HG02852 (cell line): ENCODE measurements around the gene TRIM46.
"Not testable (repeated sequence)": the region's sequence is repeated elsewhere in the genome, so short reads cannot be mapped to it uniquely, and the experiment has no call there.

ENCODE experiments used
- ATAC-seq: cut with Tn5 transposase; IDR thresholded peaks from one replicate; pipeline ENCODE4 v1.9.1; 2021; ENCODE audit warnings: mild to moderate bottlenecking, moderate library complexity; ENCODE audit not compliant: unreplicated experiment

TRIM46 gene

DNA sequence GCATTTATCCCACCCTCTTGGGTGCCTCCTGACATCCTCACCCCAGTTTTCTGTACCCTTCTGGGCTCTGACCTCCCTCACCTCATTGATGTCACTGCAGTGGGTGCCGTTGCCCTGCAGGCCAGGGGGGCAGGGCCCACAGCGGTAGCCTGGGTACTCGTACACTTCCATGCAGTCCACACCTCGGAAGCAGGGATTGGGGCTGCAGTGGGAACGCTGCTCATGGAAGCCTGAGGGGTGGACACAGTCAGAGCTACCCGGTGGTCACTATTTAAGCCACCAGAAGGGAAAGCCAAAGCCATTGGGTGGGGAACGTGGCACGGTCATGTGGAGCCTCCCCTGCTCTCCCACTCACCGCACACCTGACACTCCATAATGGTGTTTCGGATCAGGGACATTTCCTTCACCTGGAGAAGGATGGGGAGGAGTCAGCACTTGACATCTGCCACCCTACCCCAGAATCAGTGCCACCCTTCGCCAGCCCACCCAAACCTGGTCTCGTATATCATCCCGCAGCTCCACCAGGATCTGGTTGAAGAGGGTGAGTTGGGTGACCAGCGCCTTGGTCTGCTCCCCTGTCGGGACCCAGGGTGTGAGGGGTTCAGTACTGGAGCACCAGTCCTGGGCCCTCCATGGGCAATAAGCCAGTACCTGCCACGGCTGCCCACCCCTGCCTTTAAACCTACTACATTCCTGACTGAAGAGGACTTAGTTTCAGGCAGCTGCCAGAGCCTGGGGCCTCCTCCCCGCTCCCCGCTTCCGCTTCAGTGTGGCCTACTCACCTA lies 29.3 kb downstream of the TRIM46 start:
- ATAC-seq: no peak

DNA sequence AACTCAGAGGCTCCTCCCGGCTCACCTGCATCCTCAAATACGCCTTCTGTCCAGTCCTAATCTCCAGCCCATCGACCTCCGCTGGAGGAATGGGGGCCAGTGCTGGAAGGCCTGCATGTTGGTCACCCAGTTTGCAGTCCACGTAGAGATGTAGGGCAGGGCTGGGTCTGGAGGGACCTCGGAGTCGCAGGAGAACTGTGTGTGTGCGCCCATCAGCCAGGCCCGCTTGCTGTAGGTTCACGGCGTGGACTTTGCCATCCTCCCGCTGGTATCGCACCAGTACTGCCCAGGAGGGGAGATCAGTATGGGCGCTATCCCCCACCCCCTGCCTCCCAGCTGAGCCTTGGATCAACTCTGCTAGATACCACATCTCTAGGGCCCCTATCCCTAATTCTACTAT lies 31.4 kb downstream of the TRIM46 start:
- ATAC-seq: no peak

DNA sequence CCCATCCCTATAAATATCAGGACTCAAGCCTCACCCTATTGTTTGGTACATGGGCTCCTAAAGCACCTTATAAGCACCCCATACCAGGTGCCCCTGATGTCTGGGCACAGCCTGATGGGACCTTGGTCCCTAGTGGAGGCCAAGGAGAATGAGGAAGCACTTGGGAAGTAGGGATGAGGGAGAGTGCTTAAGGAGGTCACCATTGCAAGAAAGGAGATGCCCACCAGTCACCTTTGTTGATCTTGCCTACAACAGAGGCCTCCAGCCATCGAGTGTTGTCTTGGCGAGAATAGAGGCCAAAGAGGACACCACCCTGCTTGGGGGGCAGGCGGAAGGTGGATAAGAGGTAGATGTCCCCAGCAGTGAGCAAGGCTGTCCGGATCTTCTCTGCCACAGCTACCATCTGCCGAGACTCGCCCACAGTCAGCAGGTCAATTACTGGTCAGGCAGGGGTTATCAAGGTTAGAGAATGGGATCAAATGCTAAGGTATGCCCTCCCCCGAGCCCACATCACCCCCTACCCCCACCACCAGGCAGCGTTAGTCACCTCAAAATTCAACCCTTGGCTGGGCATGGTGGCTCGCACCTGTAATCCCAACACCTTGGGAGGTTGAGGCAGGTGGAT lies 32.4 kb downstream of the TRIM46 start:
- no peak for ATAC-seq

DNA sequence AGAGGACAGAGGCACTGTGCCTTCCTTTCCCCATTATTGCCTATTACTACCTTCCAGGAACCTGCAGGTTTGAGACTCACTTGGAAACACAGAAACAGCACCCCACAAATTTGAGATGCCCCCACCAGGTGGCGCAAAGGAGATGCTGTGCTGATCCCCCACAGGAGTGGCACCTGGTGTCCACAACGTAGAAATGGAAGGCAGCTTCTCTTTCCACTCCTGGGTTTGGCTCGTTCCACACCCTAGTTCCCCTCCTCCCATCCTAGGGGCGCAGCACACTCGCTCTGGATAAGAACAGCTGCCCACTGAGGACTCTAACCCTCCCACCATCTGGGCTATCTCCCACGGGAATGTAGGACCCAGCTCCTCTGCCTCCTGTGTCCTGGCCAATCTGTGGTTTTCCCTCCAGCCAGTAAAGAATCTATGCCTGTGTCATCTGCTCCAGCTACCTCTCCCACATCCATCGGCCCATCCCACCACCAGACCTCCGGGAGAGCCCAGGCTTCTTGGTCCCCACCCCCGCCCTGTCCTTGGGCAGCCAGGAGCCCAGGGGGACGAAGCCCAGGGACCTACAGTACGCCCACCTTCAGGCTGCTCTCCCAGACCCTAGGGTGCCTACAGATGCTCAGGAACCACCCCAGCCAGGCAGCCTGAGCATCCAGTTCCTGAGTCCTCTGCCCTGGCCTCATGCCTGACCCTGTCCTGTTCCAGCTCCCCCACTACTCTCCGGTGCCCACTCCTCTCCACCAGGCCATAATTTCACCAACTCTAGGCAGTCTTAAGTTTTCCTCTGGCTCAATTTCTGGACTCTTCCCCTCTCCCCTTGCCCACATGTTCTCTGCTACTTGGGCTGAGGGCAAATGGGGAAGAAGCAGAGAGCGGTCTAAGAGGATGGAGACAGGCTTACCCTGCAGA lies 33.5 kb downstream of the TRIM46 start:
- no peak for ATAC-seq

DNA sequence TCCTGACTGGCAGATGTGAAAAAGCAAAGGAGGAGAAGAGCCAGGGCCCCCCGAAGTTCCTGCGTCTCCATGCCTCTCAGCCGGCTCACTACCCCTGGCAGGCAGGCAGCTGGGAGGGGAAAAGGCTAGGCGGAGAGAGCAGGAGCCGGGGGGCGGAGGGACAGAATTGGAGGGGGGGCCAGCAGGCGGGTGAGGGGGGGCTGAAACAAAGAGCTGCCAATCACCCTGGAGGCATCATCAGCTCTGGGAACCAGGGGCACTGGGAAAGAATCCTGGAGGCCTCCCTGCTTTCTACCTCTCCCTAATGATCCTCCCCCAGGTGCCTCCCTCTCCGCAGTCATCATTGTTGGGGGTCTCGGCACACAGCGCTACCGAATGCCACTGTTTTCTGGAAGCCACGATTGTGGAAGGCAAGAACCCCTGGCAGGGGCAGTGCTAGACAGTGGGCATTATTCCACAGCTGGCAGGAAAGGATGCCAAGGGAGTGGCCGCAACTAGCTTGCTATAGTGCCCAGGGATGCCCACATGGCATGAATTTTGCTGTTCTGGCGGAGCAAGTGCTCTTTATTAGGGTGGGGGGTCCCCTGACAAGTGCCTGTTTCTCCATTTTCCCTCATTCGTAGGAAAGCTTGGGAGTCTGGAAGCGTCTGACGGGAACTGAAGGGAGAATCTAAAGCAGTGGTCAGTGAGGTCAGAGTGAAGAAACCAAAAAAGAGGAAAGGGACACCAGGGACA lies 34.3 kb downstream of the TRIM46 start, which contains the start of gene THBS3:
Gene THBS3, minus strand, starts transcription at position 92 of the 735 bp plus-strand sequence. Its CDS starts 21 bp downstream, at position 71.
- ATAC-seq: no peak

DNA sequence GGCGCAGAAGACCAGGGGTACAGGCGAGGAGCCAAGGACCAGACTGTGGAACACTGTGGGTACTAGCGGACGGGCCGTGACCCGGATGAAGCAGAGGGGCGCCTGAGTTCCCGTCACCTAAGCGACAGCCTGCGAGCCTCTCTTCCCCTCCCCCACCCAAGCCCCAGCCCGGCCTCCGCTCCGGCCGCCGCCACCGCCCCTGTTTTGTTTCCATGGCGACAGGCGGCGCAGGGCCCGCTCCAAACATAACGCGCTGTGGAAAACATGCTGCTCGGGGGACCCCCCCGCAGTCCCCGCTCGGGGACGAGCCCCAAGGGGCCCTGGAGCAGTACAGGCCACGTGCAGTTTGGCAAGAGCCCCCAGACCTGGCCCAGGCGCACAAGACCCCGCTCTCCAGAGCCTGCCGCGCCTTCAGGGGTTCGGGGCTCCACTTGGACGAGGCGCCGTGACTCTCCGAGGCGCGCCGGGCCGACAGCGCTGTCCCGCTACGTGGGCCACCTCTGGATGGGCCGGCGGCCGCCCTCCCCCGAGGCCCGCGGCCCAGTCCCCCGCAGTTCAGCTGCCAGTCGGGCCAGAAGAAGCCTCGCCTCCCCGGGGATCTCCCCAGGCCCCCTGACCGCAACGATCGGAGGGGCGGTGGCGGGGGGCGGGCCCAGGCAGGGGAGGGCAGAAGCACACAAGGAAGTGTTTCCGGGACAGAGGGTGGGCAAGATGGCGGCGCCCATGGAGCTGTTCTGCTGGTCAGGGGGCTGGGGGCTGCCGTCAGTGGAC lies 35.1 kb downstream of the TRIM46 start, which contains the start of gene MTX1:
Gene MTX1, plus strand, starts transcription at position 155 of the 771 bp plus-strand sequence. Its CDS starts 110 bp downstream, at position 265.
- ATAC-seq: peak; percentile 80

DNA sequence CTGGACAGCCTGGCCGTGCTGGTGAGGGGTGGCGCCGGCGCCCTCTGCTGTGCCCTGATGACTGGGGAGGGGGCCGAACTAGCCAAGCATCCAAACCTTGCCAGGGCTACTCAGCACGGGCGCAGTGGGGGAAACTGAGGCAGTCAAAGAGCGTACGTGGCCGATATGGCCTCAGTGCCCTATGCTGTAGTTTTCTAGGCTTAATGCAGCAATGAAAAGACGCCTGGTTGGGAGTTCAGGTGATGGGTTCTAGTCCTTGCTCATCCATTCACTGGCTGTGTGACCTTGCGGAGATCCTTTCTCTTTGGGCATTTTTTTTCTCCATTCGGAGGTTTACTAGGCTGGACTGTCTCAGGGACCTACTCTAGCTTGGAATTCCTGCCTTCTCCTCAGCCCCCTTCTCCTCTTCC lies 35.7 kb downstream of the TRIM46 start:
- no peak for ATAC-seq

DNA sequence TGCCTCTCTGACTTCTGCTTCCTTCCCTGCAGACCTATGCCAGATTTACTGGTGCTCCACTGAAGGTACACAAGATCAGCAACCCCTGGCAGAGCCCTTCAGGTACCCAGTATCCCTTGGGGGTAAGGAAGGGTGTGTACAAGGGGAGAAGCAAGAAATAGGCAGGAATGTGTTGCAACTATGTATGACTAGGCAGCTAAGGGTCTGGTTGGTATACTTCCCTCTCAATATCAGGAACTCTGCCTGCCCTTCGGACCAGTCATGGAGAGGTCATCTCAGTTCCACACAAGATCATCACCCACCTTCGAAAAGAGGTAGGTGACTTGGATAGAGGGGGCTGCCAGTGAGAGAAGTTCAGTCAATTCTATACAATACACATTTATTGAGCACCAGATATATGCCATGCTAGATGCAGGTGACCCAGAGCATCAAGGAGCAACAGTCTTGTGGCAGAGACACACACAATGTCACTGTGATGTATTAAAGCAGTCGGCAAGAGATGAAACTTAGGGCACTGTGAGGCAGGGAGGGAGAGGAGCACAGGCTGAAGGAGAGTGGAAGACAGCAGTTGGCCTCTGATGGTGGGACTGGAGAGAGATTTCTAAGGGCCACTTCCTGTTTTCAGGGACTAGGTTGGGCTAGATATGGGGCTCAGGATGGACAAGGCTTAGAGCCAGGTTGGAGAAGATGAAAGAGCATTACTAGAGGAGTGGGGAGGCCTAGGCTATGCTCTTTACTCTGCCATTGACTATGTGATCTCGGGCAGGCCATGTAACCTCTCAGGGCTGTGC lies 36.9 kb downstream of the TRIM46 start:
- no peak for ATAC-seq

DNA sequence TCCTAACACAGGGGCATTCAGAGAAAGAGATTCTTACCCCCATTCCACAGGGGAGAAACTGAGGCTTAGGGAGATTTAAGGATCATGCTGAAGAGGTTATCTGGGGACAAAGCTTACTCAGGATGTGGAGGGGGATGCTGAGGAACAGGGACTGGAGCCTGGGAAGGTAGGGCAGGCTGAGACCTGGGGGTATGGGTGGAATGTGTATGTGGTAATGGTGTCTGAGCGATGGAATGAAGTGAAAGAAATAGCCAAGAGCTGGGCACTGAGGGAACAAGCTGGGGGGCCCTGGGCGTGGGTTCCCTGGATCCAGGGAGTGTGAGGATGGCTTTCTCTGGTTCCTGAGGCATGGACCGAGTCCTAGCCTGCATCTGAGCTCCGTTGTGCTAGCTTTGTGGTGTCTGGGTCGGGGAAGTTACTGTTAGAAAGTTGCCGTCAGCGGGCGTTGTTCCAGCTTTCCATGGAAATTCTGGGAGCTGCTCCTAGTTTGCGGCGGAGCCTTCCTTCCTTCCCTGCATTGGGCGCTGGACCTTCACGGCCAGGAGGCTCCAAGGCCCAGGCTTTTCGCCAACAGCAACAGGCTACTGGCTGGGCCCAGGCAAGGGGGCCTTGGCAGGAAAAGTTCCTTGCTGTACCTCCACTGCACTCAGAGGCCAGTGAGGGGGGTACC lies 37.9 kb downstream of the TRIM46 start:
- ATAC-seq: not testable (repeated sequence)

DNA sequence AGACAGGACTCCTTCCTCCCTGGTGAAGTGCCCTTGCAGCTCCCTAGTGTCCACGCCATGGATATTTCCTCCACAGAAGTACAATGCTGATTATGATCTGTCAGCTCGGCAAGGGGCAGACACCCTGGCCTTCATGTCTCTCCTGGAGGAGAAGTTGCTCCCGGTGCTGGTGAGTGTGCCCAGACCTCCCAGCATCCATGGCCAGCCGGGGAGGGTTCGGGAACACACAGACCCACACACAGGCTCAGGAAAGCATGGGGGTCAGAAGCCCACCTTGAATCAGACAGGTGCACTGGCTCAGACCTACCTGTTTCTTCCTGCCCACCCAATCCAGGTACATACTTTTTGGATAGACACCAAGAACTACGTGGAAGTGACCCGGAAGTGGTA lies 38.4 kb downstream of the TRIM46 start:
- ATAC-seq: not testable (repeated sequence)

DNA sequence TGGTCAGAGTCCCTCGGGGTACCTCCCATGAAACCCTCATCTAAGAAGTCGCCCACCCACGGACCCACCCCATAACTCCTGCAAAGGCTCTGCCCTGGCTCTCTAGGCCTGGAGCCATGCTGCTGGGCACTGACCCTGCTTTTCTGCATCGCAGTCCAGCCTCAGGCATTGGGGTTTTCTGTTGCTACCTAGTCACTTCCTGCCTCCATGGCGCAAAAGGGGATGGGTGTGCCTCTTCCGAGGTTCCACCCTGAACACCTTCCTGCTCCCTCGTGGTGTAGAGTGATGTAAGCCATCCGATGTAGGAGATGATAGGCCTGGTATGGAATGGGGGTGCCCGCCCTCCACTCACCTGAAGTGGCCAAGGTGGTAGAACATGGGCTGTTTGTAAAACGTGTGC lies 41.1 kb downstream of the TRIM46 start:
- ATAC-seq: not testable (repeated sequence)

DNA sequence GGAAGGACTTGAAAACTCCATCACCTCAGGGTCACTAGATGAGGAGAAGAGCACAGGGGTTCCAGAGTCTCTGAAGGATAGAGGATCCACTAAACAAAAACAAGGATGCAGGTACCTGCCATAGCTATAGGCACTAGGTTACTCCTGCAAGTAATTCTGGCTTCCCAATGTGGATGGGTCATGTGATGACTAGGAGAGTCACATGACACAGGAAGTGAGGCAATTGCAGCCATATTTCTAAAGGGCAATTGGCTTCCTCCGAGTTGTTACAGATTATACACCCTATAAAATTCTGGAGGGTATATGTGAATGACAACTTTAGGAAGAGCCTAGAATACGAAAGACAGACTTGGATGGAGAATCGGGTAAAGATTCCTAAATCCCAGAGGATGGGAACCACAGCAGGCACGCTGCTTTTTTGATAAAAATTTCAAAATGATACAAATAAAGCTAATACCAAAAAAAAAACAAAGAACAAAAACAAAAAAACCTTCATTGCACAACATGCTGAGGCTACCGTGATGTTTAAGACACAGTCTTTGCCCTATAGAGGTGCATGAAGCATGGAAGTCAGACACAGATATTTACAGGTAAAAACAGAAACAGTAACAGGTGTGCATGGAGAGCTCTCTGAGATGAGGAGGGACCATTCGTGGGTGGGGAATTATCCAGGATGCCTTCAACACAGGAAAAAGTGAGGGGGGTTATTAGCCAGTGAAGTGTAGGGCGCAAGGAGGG lies 45.4 kb downstream of the TRIM46 start:
- no peak for ATAC-seq

DNA sequence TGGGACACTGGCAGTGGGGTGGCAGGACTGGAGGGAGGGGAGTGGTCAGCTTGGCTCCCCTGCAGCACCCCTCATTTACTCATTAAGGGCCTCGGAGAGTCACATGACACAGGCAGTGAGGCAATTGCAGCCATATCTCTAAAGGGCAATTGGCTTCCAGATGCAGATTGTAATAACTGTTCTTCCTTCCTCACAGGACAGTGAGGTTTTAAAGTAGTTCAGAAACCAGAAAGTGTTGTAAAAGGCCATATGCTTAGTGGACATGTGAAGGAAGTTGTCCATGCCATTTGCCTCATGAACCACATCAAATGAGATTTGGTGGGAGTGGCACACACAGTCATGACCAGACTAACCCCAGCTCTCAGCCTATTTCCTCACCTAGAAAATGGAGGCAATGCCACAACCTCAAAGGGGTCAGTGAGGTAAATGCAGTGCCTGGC lies 46.0 kb downstream of the TRIM46 start:
- ATAC-seq: no peak

DNA sequence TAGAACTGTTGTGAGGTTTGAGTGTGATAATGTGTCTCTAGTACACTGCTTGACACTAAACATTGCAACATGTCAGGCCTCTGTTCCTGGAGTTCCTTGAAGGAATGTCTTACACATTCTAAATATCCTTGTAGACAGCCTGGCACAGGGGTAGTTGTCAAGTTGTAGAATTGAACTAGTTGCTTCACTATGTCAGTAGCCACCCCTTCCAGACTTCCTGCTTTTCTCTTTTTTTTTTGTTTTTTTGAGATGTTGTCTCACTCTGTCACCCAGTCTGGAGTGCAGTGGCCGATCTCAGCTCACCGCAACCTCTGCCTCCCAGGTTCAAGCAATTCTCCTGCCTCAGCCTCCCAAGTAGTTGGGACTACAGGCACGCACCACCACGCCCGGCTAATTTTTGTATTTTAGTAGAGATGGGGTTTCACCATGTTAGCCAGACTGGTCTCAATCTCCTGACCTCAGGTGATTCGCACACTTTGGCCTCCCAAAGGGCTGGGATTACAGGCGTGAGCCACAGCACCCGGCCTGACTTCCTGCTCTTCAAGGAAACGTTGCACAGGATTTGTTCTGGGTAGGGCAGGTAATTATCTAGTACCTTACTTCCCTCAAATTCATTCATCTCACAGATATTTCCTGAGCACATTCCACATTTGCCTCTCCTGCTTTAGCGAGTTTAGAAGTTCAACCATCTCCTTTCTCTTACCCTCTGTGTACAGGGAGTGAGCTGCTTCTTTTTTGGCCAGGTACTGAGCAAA lies 46.7 kb downstream of the TRIM46 start:
- not testable (repeated sequence) for ATAC-seq

DNA sequence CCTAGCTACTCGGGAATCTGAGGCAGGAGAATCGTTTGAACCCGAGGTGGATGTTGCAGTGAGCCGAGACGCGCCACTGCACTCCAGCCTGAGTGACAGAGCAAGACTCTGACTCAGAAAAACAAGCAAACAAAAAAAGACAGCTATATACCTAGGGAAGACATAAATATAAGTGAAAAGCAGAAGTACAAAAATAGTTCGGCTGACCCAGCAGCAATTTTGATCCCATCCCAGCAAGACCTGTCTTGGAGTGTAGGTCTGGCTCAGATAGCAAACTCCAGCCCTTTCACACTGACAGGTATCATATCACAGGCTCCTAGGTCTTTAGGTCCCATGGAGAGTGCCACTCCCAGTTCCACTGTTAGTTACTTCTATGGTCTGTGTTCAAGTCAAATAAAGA lies 49.4 kb downstream of the TRIM46 start:
- no peak for ATAC-seq

DNA sequence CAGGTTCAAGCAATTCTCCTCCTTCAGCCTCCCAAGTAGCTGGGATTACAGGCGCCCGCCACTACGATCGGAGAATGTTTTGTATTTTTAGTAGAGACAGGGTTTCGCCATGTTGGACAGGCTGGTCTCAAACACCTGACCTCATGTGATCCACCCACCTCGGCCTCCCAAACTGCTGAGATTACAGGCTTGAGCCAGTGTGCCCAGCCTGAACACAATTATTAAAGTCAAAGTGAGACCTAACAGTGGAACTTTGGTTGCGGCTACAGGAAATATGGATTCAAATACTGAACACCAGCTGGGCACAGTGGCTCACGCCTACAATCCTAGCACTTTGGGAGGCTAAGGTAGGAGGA lies 51.7 kb downstream of the TRIM46 start:
- ATAC-seq: not testable (repeated sequence)
